Kidney (tissue), 14 donors: ENCODE results near the gene AGR2. TPM values are rescaled to one million over a fixed set of nuclear protein-coding genes. Genes with fewer than 3 reads are reported as not detected.

Experiments used
- DNase-seq, 5 donors: peaks; one replicate each; pipeline ENCODE4 v3.0.0-alpha.2; 2013 to 2020
- FAIRE-seq: peaks from 2 replicates; lab custom pipeline; 2012; peaks lifted over from hg19 to GRCh38; lab: Jason Lieb, UNC
- H3K27ac ChIP-seq, 2 donors: one replicate each; pipeline ENCODE4 v1.7.0; 2013; ENCODE audit warnings: low read depth in 2 of 2, low read length in 2 of 2, inconsistent platforms in 1 of 2
- H3K27me3 ChIP-seq: one replicate; pipeline ENCODE4 v1.7.1; 2013; ENCODE audit warnings: low read length, inconsistent platforms; ENCODE audit not compliant: control insufficient read depth, insufficient read depth
- H3K36me3 ChIP-seq, 3 donors: one replicate each; pipeline versions ENCODE4 v1.7.0 to v1.7.1; 2013; ENCODE audit warnings: low read length in 3 of 3, control low read depth in 1 of 3, inconsistent platforms in 1 of 3; ENCODE audit not compliant: insufficient read depth in 3 of 3, control insufficient read depth in 2 of 3
- H3K4me1 ChIP-seq, 3 donors: one replicate each; pipeline versions ENCODE4 v1.7.0 to v1.7.1; 2013; ENCODE audit warnings: low read length in 3 of 3, inconsistent platforms in 1 of 3, low read depth in 1 of 3; ENCODE audit not compliant: control insufficient read depth in 2 of 3, insufficient read depth in 2 of 3
- H3K4me3 ChIP-seq, 3 donors: one replicate each; pipeline versions ENCODE4 v1.7.0 to v1.8.1; 2013; ENCODE audit warnings: low read length in 3 of 3, control low read depth in 1 of 3, inconsistent platforms in 1 of 3
- H3K9ac ChIP-seq, 3 donors: one replicate each; pipeline versions ENCODE4 v1.7.0 to v1.7.1; 2013; ENCODE audit warnings: low read length in 3 of 3, control low read depth in 1 of 3, inconsistent platforms in 1 of 3
- H3K9me3 ChIP-seq, 3 donors: one replicate each; pipeline versions ENCODE4 v1.7.0 to v1.7.1; 2013; ENCODE audit warnings: low read length in 3 of 3, control low read depth in 1 of 3, inconsistent platforms in 1 of 3; ENCODE audit not compliant: control insufficient read depth in 2 of 3, insufficient read depth in 1 of 3
- intact Hi-C: fragments of 100-400 bp; cut with DNase I; formaldehyde crosslinking; loops from one replicate; pipeline ENCODE4 v1.11.1; 2022
- polyA plus RNA-seq: library from polyadenylated mRNA; stranded (reverse); fragments of 350-450 nt; fragmentation: Illumina TruSeq; extraction: RNeasy Lipid Tissue Mini Kit (QIAGEN cat#74804); gene quantifications from one replicate; pipeline ENCODE4 v1.2.3, GENCODE V29; 2014; ENCODE audit warnings: low read depth, low replicate concordance; ENCODE audit not compliant: insufficient read depth
- total RNA-seq: library from RNA; stranded (reverse); fragmentation: NEBNext Ultra II Directional; extraction: Animal tissue kit (Norgen Biotek cat#: 25700); gene quantifications from one replicate; pipeline ENCODE4 v1.2.1, GENCODE V29; 2021
- TF ChIP-seq, protein P1 (sequence below): IDR thresholded peaks from 3 replicates; pipeline ENCODE4 v1.5.1; 2012; ENCODE audit warnings: mild to moderate bottlenecking, moderate library complexity, borderline replicate concordance; ENCODE audit not compliant: insufficient read depth; ENCODE audit errors: extremely low read depth
- donor health status: control.
- donor health status: control.
- donor health status: control.
- donor health status: control.
- donor health status: control.
- donor health status: DM: yes; HTN: yes; CAD: no.
- donor health status: Normal renal cell carcinoma (clear cell type).

AGR2 gene
- total and polyA plus RNA-seq, 2 donors from 2014 or later = 15.1 to 164 TPM

DNA sequence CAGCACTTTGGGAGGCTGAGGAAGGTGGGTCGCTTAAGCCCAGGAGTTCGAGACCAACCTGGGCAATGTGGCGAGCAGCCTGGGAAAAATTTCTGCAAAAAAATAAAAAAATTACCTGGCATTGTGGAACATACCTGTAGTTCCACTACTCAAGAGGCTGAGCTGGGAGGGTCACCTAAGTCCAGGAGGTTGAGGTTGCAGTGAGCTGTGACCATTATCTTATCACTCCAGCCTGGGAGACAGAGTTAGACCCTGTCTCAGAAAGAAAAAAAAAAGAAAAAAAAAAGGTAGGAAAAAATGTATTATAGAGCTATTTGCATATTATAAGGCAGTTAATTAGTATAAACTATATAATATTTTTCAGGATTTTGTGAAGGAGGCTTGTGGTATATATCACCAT is 62.3 kb downstream of the AGR2 start:
- TF ChIP-seq, protein P1, sequence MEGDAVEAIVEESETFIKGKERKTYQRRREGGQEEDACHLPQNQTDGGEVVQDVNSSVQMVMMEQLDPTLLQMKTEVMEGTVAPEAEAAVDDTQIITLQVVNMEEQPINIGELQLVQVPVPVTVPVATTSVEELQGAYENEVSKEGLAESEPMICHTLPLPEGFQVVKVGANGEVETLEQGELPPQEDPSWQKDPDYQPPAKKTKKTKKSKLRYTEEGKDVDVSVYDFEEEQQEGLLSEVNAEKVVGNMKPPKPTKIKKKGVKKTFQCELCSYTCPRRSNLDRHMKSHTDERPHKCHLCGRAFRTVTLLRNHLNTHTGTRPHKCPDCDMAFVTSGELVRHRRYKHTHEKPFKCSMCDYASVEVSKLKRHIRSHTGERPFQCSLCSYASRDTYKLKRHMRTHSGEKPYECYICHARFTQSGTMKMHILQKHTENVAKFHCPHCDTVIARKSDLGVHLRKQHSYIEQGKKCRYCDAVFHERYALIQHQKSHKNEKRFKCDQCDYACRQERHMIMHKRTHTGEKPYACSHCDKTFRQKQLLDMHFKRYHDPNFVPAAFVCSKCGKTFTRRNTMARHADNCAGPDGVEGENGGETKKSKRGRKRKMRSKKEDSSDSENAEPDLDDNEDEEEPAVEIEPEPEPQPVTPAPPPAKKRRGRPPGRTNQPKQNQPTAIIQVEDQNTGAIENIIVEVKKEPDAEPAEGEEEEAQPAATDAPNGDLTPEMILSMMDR = no peak
- Histone ChIP-seq H3K4me1 (no peaks in the 10 kb centered on the region), H3K9me3 (no peaks in the 10 kb centered on the region), H3K27me3 (no peaks in the 10 kb centered on the region), H3K4me3 (no peak overlapping the region), H3K36me3 (no peaks in the 10 kb centered on the region), H3K9ac (no peak overlapping the region), H3K27ac (no peak overlapping the region)
- FAIRE-seq = no peak
- intact Hi-C loops = no loop called here
- DNase-seq = no peak

Other genes starting within 250 kb of the AGR2 start
- gene ANKMY2, start 159.2 kb downstream of the AGR2 start, total RNA-seq = 21.9 TPM
- gene ANKMY2, start 159.2 kb downstream of the AGR2 start, polyA plus RNA-seq = 19.3 TPM
- gene BZW2, start 158.8 kb downstream of the AGR2 start, total RNA-seq = 49.1 TPM
- gene BZW2, start 158.8 kb downstream of the AGR2 start, polyA plus RNA-seq = 24.8 TPM
- gene TSPAN13, start 51.2 kb downstream of the AGR2 start, total RNA-seq = 23.8 TPM
- 10.2 TPM for gene TSPAN13, start 51.2 kb downstream of the AGR2 start, polyA plus RNA-seq
- 20.3 TPM for gene AGR3, start 77.0 kb upstream of the AGR2 start, total RNA-seq
- gene AGR3, start 77.0 kb upstream of the AGR2 start, polyA plus RNA-seq = 1.7 TPM